ENCODE results near the gene ECE1.

- TF ChIP-seq CTCF (IDR thresholded peaks at IDR 0.05) (no peak), POLR2A (IDR thresholded peaks at IDR 0.05) (no peak)
These were observed 35.0 kb upstream of the ECE1 start for GRCh38 chr1:21325231-21325718.
